HFF-Myc (cell line): ENCODE data around the gene COL19A1.

Experiments
- DNase-seq: peaks from one replicate; pipeline ENCODE4 v3.0.0-alpha.2; 2011; ENCODE audit warnings: low read depth; ENCODE audit errors: extremely low read depth
- H3K4me3 ChIP-seq: replicated peaks from 2 replicates; pipeline ENCODE4 v1.5.1; 2011; ENCODE audit warnings: low read depth, mild to moderate bottlenecking, control low read depth, low read length
- TF ChIP-seq, protein P1 (sequence below): IDR thresholded peaks from 2 replicates; pipeline ENCODE4 v1.5.1; 2012; ENCODE audit warnings: mild to moderate bottlenecking, low read depth, low read length, control low read depth; ENCODE audit errors: missing control alignments

The COL19A1 gene

DNA sequence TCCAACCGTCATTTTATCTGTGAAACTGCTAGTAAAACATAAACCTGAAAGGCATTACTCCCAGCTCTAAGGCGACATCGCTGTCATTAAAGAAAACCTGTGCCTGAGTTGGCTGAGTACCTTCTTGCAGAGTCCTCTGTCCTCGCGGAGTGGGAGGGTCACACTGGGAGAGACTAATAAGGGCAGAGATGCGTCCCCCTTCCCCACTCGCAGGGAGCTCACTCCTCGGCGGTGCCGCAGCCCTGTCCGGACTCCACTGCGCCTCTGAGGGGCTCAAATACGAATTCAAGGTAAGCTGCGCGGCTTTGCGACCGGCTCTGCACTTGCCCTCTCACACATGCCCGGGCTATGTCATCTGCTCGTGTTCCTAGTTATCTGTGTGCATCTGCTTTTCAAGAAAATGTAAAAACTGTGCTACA, at the start of gene COL19A1:
TSS of gene COL19A1 (plus strand) at position 206 of the 419 bp plus-strand sequence. CDS start 13,012 bp downstream, outside the sequence.
- peak within 1 kb of the TSS; percentile 32 for H3K4me3 ChIP-seq
- no peak for DNase-seq
- TF ChIP-seq, protein P1, sequence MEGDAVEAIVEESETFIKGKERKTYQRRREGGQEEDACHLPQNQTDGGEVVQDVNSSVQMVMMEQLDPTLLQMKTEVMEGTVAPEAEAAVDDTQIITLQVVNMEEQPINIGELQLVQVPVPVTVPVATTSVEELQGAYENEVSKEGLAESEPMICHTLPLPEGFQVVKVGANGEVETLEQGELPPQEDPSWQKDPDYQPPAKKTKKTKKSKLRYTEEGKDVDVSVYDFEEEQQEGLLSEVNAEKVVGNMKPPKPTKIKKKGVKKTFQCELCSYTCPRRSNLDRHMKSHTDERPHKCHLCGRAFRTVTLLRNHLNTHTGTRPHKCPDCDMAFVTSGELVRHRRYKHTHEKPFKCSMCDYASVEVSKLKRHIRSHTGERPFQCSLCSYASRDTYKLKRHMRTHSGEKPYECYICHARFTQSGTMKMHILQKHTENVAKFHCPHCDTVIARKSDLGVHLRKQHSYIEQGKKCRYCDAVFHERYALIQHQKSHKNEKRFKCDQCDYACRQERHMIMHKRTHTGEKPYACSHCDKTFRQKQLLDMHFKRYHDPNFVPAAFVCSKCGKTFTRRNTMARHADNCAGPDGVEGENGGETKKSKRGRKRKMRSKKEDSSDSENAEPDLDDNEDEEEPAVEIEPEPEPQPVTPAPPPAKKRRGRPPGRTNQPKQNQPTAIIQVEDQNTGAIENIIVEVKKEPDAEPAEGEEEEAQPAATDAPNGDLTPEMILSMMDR = no peak

DNA sequence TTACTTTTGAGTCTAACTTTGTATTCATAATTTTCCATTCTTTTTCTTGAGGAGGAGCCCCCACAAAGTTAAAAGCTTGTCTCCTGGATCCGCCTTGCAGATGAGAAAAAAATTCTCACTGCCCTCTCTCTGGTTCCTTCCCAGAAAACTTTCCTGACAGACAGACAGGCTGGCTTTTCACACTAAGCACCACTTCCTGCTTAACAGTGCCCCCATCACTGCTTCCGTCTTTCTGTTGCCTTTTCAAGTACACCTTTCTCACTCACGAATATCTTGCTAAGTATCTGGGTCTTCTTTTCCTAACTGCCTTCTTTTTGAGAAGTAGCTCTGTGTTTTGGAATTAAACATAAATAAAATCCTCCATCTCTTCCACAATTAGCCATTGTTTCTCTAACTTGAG, 49.8 kb upstream of the COL19A1 start:
- no peak overlapping the region for H3K4me3 ChIP-seq
- no peak for DNase-seq
- TF ChIP-seq, protein P1 = no peak

DNA sequence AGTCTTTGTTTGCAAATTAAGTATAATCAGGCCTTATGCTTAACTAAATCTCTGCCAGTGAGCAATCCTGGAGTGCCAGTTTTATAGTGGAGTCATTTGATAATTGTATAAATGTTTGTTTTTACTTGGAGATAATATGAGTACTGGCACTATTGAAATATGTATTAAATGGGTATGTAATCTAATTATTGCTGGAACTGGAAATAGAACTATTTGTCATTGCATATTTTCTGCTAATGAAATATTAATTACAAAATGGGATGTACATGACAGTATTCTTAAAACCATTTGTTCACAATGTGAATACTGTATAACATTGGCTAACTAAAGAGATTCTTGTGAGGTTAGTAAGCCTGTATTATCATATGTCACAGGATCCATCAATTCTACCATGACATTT, 49.0 kb upstream of the COL19A1 start:
- no peak for DNase-seq
- TF ChIP-seq, protein P1 = no peak
- H3K4me3 ChIP-seq = no peak overlapping the region

DNA sequence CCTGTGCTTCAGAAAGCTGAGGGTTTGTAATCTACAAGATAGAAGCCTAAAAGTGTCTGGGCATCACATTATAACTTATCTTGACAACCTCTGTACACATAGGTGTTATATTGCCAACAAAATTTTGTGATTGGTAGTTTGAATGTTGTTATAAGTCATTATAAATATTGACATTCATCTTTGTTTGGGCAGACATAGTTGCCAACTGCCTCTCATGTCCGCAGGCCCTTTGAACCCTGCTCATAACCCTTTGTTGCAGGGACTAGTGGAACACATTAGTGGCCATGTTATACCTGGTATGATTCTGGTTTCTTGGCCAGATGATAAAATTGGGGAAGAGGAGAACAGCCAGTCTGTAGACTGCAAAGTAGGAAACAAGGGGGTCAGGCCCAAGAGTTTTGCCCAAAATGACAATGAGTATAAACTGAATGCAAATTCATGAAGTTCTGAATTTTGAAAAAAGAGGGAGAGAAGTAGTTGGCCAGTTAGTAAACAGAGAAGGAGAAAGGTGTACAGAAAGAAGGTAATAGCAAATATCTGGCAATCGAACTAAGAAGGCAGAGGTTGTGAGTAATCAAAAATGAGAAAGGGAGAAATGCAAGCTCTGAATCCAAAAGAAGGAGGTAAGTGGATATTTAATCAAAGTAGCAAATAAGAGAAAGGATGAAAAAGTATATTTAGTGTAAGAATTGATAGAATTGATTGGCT, 48.0 kb upstream of the COL19A1 start:
- TF ChIP-seq, protein P1 = no peak
- no peak for DNase-seq
- no peak overlapping the region for H3K4me3 ChIP-seq

DNA sequence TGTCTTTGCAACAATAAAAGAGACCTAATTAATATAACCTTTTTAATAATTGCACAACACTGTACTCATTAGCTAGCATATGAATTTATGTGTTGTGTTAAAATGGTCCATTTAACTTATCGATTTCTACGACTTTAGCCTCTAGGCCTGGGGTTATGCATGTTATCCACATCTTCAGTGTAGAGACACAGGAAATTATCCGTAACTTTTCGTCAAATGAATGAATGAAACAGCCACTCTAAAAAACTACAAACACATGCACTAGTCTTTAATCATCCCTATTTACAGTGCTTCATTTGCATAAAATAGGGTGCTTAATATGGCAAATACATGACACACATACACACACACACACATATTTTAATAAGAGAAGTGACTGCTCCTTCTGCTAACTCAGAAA, 47.2 kb upstream of the COL19A1 start:
- TF ChIP-seq, protein P1 = no peak
- H3K4me3 ChIP-seq = no peak overlapping the region

DNA sequence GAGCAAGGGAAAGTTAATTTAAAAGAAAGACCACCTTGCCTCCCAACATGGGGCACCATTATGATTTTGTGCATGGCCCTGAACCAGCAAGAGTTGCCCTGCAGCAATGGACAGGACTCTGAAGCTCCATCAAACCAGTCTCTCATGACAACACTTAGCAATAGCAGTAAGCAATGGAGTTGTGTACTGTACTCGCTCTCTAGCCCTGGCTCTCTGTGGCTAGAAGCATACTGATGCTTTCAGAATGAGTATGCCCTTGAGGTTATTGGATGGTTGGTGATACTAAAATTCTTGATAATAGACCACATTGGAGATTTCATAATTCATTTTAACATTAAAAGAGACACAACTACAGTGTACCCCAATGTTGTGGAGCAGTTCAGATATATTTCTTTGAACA, 46.3 kb upstream of the COL19A1 start:
- DNase-seq = no peak
- TF ChIP-seq, protein P1 = no peak
- no peak overlapping the region for H3K4me3 ChIP-seq

More for the DNA sequence above, 47.2 kb upstream of the COL19A1 start:
- DNase-seq = no peak
